ENCODE data around the gene KRT10. TPM values are rescaled to one million over a fixed set of nuclear protein-coding genes. Genes with fewer than 3 reads are reported as not detected.

The KRT10 gene
- total RNA-seq, 1 experiment from 2014 or later, result 28.4 TPM

DNA sequence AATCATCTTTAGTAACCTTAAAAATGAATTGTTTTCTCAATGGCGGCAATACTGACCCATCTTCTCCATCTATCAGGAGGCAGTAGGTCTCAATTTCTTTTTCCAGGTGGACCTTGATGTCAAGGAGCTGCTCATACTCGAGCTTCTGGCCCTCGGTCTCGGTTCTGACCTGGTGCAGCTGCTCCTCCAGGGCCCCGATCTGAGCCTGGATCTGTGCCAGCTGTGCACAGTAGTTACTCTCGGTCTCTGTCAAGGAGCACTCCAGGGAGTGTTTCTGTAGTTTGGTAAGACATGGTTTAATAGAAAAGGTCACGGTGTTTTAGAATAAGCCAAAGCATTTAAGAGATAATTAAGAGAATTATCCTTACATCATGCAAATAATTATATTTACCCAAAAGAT, 45.0 kb downstream of the KRT10 start:
- H3K36me3 Mint-ChIP-seq (ENCODE audit: insufficient read depth in 1 of 3, low read depth in 3 of 3), result no peaks in the 10 kb centered on the region
- Histone ChIP-seq H3K23ac (ENCODE audit: insufficient read length, low read depth, low read length) (no peak overlapping the region), H3K4me1 (ENCODE audit: insufficient read depth, low read length) (no peaks in the 10 kb centered on the region), H3K27ac (ENCODE audit: insufficient read length, low read depth, low read length) (no peak overlapping the region), H3K9me3 (ENCODE audit: control insufficient read depth, low read depth, low read length) (no peaks in the 10 kb centered on the region), H3K4ac (ENCODE audit: low read depth, low read length) (no peak overlapping the region), H3K14ac (ENCODE audit: insufficient read depth, low read length) (no peak overlapping the region), H3K79me2 (ENCODE audit: insufficient read depth, low read length) (no peaks in the 10 kb centered on the region), H3K79me1 (ENCODE audit: insufficient read depth, low read depth, low read length, poor library complexity, severe bottlenecking) (no peaks in the 10 kb centered on the region), H4K5ac (ENCODE audit: insufficient read length, low read depth, low read length) (no peak overlapping the region), H3K27me3 (ENCODE audit: insufficient read depth, low read length) (no peaks in the 10 kb centered on the region), H2AFZ (ENCODE audit: low read length) (no peak overlapping the region), H3K9ac (ENCODE audit: extremely low read depth, insufficient read length, low read length) (no peak overlapping the region), H2BK5ac (ENCODE audit: insufficient read length, low read length) (no peak overlapping the region), H4K91ac (ENCODE audit: insufficient read length, low read depth, low read length) (no peak overlapping the region), H4K8ac (replicated peaks; ENCODE audit: insufficient read length, low read depth, low read length) (no peak overlapping the region), H3K18ac (ENCODE audit: insufficient read length, low read depth, low read length) (no peak overlapping the region), H4K20me1 (ENCODE audit: control insufficient read depth, insufficient read depth, insufficient read length) (no peaks in the 10 kb centered on the region), H2BK20ac (ENCODE audit: low read depth, low read length, poor library complexity, severe bottlenecking) (no peak overlapping the region), H3K23me2 (ENCODE audit: insufficient read length, low read depth, low read length, poor library complexity, severe bottlenecking) (no peaks in the 10 kb centered on the region), H2BK15ac (ENCODE audit: low read depth, low read length) (no peak overlapping the region), H3K4me2 (ENCODE audit: insufficient read depth, insufficient read length, low read length) (no peak overlapping the region), H2BK12ac (ENCODE audit: insufficient read length, low read depth, low read length) (no peak overlapping the region), H3K56ac (ENCODE audit: insufficient read length, low read depth, low read length) (no peak overlapping the region), H2AK5ac (ENCODE audit: insufficient read length, low read length) (no peak overlapping the region), H2BK120ac (ENCODE audit: low read depth, low read length, poor library complexity, severe bottlenecking) (no peak overlapping the region), H3T11ph (ENCODE audit: low read length) (no peak overlapping the region)
- TF ChIP-seq, protein P1, sequence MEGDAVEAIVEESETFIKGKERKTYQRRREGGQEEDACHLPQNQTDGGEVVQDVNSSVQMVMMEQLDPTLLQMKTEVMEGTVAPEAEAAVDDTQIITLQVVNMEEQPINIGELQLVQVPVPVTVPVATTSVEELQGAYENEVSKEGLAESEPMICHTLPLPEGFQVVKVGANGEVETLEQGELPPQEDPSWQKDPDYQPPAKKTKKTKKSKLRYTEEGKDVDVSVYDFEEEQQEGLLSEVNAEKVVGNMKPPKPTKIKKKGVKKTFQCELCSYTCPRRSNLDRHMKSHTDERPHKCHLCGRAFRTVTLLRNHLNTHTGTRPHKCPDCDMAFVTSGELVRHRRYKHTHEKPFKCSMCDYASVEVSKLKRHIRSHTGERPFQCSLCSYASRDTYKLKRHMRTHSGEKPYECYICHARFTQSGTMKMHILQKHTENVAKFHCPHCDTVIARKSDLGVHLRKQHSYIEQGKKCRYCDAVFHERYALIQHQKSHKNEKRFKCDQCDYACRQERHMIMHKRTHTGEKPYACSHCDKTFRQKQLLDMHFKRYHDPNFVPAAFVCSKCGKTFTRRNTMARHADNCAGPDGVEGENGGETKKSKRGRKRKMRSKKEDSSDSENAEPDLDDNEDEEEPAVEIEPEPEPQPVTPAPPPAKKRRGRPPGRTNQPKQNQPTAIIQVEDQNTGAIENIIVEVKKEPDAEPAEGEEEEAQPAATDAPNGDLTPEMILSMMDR (conservative IDR thresholded peaks at IDR 0.05), result no peak
- H3K9me3 Mint-ChIP-seq, result no peaks in the 10 kb centered on the region
- no peak overlapping the region for H3K4me3 Mint-ChIP-seq
- DNase-seq, result no peak
- no peaks in the 10 kb centered on the region for H3K4me1 Mint-ChIP-seq
- no peak overlapping the region for H3K27ac Mint-ChIP-seq
- WGBS (ENCODE audit: extremely low coverage, insufficient read length, low lambda C conversion rate), result no CpG with 5 or more reads among the region's 7 CpGs
- peaks cover 23% of the 10 kb centered on the region for H3K27me3 Mint-ChIP-seq (ENCODE audit: low read depth)

All from H9 (cell line).